ENCODE data around the gene CDCP1.
"Not testable (repeated sequence)": the region's sequence is repeated elsewhere in the genome, so short reads cannot be mapped to it uniquely, and the experiment has no call there.

Gene CDCP1

GRCh38 chr3:45171283-45171682, 25.1 kb upstream of the CDCP1 start:
- DNase-seq (ENCODE audit: low spot score), result no peak

- no peak for DNase-seq (ENCODE audit: low spot score)
Observed at GRCh38 chr3:45170096-45170495, 23.9 kb upstream of the CDCP1 start.

- no peak for DNase-seq (ENCODE audit: low spot score)
Observed at GRCh38 chr3:45169125-45169904, 23.1 kb upstream of the CDCP1 start.

GRCh38 chr3:45168451-45168850, 22.3 kb upstream of the CDCP1 start:
- no peak for DNase-seq (ENCODE audit: low spot score)

GRCh38 chr3:45167011-45167911, 21.1 kb upstream of the CDCP1 start:
- DNase-seq (ENCODE audit: low spot score), result no peak

- no peak for DNase-seq (ENCODE audit: low spot score)
Observed at GRCh38 chr3:45166321-45166879, 20.2 kb upstream of the CDCP1 start.

GRCh38 chr3:45165497-45166283, 19.5 kb upstream of the CDCP1 start:
- no peak for DNase-seq (ENCODE audit: low spot score)

- no peak for DNase-seq (ENCODE audit: low spot score)
Observed at GRCh38 chr3:45164056-45164455, 17.9 kb upstream of the CDCP1 start.

GRCh38 chr3:45163481-45163880, 17.3 kb upstream of the CDCP1 start:
- DNase-seq (ENCODE audit: low spot score), result no peak

- no peak for DNase-seq (ENCODE audit: low spot score)
Observed at GRCh38 chr3:45154641-45155147, 8.5 kb upstream of the CDCP1 start.

GRCh38 chr3:45153658-45154437, 7.7 kb upstream of the CDCP1 start:
- DNase-seq (ENCODE audit: low spot score), result no peak

- no peak for DNase-seq (ENCODE audit: low spot score)
Observed at GRCh38 chr3:45152307-45152706, 6.1 kb upstream of the CDCP1 start.

GRCh38 chr3:45151100-45151499, 4.9 kb upstream of the CDCP1 start:
- DNase-seq (ENCODE audit: low spot score), result no peak

GRCh38 chr3:45148921-45149320, 2.7 kb upstream of the CDCP1 start:
- DNase-seq (ENCODE audit: low spot score), result no peak

GRCh38 chr3:45145223-45145622, 955 bp downstream of the CDCP1 start:
- DNase-seq (ENCODE audit: low spot score), result no peak

- no peak for DNase-seq (ENCODE audit: low spot score)
Observed at GRCh38 chr3:45143673-45144671, 2.2 kb downstream of the CDCP1 start.

GRCh38 chr3:45140770-45141155, 5.4 kb downstream of the CDCP1 start:
- not testable (repeated sequence) for DNase-seq (ENCODE audit: low spot score)

GRCh38 chr3:45140141-45140769, 5.9 kb downstream of the CDCP1 start:
- no peak for DNase-seq (ENCODE audit: low spot score)
